HG03060 (cell line): ENCODE results near the gene RSU1.

Experiments
- ATAC-seq: cut with Tn5 transposase; IDR thresholded peaks from one replicate; pipeline ENCODE4 v1.9.1; 2021; ENCODE audit warnings: low read depth, moderate number of reproducible peaks; ENCODE audit not compliant: unreplicated experiment

The RSU1 gene

DNA sequence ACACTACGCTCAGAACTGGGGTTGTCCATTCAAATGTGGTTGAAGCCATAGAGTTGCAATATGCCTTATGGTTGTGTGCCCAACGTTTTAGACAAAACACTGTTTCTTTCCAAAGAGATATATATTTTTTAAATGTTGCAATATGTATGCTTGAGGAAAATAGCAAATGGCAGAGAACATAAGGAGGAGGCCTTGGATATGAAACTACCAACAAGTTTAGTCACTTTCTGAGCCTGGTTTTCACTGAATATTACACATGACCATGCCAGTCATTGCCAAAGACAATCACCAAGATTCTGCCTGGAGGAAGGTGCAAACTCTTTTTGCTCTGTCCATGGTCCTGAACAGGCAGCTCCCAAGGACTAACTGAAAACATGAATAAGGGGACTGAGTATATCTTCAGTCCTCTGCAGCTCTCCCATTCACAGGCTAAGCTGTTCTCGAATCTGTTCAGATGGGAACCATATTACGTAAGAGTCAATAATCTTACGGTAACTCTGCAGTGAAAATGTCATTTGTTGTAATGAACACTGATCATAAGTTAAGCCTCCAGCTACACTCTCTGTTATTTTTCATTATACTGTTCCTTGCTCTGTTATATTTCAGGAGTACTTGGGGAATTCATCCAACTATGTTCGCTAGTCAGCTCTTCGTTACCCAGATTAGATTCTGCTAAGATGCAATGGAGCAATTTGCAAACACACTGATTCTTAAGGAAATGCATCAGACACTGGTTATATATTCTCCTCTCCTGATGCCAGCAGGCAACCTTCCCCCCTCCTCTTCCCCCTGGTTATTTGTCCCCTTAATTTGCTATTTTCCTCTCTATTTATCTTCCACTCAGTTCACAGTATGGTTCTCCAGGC, 204.9 kb downstream of the RSU1 start:
- ATAC-seq, result no peak

DNA sequence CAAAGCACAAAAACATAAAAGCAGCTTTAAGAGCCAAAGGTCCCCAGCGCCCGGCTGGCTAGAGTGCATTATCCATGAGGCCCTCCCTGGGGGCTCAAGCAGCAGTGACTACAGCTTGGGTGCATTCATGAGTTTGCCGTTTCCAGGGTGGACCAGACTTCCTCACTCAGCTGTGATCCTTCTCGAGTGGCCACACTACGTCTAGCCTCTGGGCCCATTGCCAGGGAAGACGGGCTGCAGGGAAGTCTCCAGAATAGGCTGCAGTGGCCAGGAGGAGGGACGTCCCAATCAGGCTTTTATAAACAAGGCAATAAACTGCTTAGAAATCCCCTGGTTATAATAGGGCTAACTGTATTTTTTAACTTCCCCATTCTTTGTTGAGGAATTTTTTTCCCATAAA, 206.2 kb downstream of the RSU1 start:
- no peak for ATAC-seq

DNA sequence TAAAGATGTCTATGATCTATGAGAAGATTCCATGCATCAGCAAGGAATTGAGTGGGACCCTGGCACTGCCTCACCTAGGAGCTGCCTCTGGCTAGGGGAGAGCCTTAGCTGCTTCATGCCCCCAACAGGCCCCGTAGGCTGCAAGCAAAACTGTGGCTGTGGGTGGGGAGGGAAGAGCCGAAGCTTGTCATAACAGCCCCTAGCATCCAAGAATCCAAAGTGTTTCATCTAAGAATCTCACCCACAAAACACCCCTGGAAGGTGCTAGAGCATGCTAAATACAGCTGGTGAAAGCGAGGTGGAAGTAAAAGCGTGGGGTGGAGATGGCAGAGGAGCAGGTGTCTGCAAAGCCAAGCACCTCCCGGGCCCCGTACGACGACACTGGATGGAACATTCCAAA, 208.0 kb downstream of the RSU1 start:
- ATAC-seq, result no peak

DNA sequence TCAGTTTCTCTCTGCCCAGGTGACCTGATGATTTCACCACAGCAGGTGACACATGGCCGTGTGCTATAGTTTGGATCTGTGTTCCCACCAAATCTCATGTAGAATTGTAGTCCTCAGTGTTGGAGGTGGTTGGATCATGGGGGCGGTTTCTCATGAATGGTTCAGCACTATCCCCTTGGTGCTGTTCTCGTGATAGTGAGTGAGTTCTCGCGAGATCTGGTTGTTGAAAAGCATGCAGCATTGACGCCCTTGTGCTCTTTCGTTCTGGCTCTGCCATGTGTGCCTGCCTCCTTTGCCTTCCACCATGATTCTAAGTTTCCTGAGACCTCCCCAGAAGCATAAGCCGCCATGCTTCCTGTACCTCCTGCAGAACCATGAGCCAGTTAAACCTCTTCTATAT, 210.3 kb downstream of the RSU1 start:
- no peak for ATAC-seq

DNA sequence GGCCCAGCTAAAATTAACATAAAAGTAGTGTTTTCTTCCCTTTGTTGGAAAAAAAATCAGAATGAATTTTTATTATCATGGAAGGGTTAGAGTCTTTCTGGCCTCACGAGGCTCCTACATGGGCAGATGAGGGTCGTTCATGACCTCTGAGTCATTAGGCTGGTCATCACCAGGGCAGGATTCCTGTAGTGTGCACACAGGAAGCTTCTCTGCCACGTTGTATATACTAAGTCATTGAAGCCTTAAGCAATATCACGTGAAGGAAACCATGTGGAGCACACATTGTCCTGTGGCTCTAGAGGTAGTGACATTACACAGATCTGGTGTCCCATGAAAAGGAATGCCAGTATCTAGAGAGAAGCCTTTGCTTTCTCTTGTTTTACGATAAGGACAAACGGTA, 210.8 kb downstream of the RSU1 start:
- ATAC-seq, result no peak

DNA sequence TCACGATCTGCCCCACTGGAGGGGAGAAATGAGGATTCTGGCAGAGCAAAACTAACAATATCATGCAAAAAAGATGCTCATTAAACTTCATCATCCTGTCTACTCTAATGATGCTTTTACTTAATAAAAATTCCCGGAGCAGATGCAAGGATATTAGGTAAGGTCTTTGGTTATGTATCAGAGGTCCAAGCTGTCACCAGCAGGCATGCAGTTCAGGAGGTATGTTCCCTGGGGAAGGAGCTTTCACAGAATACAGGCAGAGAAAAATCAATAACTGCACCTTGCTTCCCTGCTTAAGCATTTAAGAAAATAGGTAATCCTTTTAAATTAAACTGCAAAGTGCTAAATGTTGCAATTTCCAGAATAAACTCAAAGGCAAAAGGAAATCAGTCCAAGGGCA, 213.9 kb downstream of the RSU1 start:
- ATAC-seq, result no peak

DNA sequence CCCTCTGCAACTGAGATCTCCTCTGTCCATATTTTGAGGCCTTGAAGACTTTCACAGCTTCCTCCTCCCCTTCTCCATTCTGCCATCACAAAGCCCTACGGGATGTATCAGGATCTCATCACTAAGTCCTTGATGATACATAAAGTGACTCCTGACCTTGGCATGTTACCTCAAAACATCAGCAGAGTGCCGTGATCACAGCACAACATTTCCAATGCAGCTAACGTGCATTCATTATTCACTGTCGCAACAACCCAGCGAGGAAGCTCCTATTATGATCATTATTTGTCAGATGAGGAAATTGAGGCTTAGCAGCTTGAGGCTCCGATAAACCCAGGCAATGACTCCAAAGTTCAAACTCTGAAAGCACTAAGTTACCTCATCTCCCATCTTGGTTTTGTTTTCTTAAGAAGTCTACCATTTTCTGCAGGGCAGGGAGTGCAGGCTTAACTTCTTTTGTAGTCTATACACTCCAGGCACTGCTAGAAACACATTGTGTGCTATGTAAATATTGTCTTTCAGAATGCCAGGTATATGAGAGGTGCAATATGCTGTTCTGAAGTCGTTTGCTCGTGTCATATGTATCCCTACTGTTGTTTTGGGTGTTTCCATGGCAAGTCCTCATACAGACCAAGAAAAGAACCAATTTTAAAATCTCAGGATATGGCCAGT, 215.0 kb downstream of the RSU1 start:
- no peak for ATAC-seq

DNA sequence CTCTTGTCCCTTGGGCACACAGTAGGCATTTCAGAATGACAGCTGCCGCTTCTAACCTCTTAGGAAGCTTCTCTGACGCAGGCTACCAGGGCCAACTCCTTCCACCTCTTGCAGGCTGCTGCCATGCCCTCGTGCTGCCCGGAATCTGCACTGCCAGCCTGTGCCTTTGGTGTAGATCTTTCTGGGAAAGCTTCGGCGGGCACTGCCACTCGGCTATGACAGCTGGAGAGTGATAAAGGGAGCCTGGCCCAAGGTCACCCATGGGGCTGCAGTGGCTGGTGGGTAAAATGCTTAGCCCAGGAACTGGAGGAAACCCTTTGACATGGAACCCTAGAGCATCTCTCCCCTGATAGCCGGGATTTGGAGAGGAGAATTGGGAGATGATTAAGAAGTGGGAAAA, 217.6 kb downstream of the RSU1 start:
- ATAC-seq, result no peak

DNA sequence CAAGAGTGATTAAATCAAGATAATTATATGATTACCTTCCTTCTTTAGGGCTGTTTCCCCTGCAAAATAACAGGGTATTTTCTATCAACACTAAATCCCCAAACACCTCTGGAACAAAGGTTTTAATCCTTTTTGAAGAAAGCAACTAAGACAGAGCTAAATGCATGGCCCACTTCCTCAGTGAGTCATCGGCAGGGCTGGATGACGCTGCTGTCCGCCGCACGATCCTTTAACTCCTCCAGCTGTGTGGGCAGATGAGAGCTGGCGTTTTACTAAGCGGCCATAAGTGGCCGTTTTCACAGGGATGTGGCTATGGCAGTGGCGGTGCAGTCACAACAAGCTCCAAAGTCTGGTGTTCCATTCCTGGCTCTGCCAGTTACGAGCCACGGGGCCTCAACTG, 219.6 kb downstream of the RSU1 start:
- ATAC-seq, result no peak

DNA sequence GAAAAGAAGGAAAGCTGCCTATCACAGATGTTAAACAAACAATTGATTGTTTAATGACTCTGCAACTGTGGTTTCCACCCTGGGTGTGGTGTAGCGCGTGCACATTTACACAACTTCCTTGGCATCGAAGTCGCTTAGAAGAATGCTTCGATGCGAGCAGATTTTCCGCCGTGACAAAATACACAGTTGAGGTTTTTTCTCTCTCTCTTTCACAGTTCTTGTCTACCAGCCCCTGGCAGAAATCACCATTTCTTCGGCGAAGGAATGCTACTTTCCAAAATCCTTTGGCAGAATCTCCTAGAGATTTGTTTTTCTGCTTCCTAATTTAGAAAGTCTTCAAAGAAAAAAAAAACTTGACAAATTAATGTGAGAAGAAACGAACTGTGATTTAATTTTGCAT, 224.8 kb downstream of the RSU1 start:
- ATAC-seq, result no peak

DNA sequence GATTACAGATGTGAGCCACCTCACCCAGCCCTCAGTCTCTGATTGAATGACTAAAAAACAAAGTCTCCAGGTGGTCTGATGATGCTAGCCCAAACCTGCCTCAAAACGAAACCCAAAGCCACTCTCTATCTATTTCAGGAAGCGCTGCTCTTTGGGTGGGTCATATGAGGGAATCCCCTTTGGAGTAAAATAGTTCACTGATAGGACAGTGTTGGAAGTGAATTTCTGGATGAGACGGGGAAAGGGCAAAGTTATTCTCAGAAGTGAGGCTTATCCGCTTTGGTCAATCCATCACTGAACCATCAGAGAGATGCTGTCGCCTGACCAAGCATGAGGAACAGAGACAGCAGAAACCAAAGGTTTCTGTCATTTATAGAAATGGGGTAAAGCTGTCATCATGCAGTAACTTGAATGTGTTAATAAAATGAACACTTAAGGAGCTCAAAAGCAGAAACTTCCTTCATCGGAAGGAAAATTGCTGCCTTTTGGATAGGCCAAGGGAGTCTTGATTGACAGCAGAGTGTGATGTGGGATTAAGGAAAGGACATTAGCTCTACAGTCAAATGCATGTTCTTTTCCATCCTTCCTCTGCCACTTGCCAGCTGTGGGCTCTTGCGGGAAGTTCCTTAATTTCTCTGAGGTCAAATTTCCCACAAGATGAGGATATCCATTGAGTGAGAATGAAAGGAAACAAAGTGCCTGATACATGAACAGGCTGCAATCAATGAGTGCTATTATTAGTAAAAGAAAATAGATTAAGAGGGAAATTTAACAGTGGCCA, 230.7 kb downstream of the RSU1 start:
- ATAC-seq, result peak; percentile 74

DNA sequence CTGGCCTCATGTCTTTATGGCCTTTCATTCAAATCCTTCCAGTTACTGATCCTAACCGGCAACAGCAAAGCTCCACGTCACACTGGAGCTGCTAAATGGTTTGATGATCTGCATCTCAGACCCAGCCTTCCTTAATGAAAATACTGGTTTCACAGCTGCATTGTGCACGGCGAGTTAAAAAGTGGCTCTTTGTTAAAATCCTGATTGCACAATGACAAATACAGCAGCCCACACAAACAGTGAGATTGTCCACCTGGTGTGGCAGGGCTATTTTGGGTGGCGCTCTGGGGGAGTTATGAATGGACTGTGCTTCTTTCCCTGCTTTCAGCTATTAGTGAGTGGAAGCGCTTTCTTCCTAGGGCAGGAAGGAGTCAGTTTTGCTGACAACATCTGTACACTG, 232.1 kb downstream of the RSU1 start:
- ATAC-seq, result no peak

DNA sequence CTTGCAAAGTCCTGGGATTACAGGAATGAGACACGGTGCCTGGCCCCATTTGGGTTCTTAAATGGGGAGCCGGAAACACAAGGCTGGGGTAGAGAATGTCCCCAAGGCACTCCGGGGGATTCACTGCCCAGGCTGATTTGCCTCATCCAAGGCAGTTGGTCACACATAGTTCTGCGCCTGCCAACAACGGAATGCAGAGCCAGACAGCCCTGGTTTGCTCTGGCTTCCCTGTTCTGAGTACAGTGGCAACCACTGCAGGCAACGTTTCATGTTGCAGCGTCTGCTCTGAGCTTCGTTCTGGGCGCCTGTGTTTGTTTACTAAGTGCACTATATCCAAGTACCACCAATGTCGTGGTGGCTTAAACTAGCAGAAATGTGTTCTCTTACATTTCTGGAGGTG, 233.8 kb downstream of the RSU1 start:
- no peak for ATAC-seq

DNA sequence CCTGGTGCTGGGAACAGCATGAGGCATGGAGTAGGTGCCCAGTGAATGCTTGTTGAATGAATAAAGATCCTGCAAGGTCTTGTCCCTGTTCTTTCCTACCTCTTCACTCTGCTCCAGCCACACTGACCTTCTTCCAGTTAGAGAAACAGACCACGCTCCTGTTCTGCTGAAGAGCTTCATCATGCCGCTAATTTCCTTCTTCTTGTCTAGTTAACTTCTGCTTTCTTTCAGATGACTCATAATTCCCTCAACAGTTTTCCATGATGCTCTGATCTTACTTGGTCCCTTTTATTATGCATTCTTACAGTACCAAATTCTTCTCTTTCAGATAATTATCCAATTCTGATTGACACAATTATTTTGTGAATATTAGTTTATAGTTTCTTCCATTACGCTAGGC, 236.0 kb downstream of the RSU1 start:
- ATAC-seq, result no peak

DNA sequence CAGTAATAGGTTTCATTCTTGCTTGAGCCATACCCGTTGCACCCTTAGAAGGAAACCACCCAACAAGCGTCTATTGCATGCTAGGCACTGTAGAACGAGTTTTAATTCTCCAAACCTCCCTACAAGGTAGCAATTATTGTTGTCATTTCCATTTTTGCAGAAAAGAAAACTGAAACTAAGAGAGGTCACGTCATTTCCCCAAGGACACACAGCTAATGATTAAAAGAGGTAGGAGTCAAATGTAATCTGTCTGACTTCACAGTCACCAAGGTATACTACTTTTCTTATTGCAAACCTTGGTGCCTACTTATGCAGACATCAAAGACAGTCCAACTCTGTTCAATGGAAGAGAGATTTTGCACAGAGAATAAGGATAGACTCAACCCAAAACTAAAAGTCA, 246.5 kb downstream of the RSU1 start:
- ATAC-seq, result peak; percentile 96

DNA sequence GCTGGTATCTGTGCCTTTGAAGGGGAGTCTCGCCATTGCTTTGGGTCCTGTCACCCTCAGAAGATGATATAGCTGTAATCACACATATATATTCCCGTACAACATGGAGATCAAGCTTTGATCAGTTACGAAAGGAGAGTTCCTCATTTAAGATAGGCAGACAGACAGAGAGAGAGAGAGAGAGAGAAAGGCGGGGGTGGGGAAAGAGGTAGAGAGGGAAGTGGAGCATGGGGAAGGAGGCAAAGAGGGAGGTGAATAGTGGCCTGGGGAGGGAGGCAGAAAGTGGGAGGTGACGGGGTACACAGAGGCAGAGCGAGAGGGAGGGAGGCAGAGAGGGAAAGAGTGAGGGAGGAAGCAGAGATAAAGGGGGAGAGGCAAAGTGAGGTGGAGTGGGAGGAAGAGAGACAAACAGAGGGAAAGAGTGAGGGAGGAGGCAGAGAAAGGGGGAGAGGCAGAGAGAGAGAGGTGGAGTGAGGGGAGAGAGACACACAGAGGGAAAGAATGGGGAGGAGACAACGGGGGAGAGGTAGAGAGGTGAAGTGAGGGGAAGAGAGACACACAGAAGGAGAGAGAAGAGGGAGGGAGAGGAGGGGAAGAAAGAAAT, 250.9 kb downstream of the RSU1 start:
- no peak for ATAC-seq

DNA sequence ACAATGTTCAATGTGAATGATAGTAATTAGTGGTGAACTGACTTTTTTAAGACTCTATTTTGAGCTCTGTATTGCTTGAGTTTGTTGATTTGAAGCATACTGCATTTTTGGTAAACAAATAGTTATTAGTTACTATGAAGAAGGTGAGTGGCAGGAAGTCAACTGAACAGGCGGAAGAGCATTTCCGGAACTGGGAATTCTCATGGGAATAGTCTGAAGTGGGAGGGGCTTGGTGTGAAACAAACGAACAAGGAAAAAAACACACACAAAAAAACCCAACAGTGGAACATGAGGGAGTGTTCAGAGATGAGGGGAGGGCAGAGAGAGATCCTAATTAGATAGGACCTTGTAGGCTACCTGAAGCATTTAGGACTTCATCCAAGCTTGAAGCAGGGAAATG, 251.6 kb downstream of the RSU1 start:
- ATAC-seq, result no peak

DNA sequence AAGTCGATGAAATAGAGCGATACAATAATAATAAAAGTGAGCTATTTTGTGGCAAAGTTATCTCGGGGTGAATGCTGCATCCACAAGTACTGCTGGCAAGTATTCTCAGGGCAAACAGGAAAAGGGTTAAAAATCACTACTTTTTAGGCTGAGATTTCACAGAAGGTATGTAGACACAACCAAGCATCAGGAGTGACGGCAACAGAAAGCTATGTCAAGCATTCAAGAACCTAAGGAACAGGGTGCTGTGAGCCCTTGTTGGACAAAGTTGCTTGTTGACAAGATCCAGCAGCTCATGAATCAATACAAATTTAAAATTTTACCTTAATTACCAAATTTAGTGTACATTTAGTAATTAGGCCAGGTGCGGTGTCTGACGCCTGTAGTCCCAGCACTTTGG, 254.3 kb downstream of the RSU1 start:
- no peak for ATAC-seq

DNA sequence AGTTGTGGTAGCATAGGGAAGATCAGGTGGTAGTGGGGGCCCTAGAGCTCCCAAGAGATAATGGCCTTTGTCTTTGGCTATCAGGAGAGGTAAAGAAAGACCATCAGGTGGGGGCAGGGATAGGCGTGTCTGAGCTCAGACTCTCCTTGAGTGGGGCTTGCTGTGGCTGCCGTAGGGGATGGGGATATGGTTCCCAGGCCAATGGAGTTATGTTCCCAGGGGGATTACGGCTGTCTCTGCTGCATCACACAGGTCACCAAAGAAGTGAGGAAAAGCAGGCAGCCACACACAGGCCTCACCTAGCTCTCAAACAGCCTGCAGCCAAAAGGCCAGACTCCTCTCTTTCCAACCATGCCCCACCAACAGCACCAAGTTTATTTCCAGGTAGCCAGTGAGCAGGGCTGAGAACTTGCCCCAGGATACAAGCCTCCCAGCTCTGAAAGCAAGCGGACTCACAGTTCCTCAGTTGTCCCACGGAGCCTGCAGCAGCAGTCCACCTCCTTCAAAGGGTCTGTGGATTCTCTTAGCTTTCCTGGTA, 257.9 kb downstream of the RSU1 start:
- no peak for ATAC-seq

DNA sequence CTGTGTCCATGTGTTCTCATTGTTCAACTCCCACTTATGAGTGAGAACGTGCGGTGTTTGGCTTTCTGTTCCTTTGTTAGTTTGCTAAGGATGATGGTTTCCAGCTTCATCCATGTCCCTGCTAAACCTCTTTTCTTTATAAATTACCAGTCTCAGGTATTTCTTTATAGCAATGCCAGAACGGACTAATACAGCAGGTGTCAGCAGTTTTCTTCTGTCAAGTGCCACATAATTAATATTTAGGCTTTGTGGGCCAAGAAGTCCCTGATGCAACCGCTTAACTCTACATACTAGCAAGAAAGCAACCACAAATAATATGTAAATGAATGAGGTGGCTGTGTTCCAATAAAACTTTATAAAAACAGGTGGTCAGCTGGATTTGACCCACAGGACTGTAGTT, 269.3 kb downstream of the RSU1 start:
- ATAC-seq, result no peak
